HG02678 (cell line): Measurements from ENCODE around the gene ARHGAP26.

ENCODE experiments used
- ATAC-seq: cut with Tn5 transposase; IDR thresholded peaks from one replicate; pipeline ENCODE4 v1.9.1; 2021; ENCODE audit warnings: mild to moderate bottlenecking, moderate library complexity; ENCODE audit not compliant: unreplicated experiment

The ARHGAP26 gene, protein sequence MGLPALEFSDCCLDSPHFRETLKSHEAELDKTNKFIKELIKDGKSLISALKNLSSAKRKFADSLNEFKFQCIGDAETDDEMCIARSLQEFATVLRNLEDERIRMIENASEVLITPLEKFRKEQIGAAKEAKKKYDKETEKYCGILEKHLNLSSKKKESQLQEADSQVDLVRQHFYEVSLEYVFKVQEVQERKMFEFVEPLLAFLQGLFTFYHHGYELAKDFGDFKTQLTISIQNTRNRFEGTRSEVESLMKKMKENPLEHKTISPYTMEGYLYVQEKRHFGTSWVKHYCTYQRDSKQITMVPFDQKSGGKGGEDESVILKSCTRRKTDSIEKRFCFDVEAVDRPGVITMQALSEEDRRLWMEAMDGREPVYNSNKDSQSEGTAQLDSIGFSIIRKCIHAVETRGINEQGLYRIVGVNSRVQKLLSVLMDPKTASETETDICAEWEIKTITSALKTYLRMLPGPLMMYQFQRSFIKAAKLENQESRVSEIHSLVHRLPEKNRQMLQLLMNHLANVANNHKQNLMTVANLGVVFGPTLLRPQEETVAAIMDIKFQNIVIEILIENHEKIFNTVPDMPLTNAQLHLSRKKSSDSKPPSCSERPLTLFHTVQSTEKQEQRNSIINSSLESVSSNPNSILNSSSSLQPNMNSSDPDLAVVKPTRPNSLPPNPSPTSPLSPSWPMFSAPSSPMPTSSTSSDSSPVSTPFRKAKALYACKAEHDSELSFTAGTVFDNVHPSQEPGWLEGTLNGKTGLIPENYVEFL

DNA sequence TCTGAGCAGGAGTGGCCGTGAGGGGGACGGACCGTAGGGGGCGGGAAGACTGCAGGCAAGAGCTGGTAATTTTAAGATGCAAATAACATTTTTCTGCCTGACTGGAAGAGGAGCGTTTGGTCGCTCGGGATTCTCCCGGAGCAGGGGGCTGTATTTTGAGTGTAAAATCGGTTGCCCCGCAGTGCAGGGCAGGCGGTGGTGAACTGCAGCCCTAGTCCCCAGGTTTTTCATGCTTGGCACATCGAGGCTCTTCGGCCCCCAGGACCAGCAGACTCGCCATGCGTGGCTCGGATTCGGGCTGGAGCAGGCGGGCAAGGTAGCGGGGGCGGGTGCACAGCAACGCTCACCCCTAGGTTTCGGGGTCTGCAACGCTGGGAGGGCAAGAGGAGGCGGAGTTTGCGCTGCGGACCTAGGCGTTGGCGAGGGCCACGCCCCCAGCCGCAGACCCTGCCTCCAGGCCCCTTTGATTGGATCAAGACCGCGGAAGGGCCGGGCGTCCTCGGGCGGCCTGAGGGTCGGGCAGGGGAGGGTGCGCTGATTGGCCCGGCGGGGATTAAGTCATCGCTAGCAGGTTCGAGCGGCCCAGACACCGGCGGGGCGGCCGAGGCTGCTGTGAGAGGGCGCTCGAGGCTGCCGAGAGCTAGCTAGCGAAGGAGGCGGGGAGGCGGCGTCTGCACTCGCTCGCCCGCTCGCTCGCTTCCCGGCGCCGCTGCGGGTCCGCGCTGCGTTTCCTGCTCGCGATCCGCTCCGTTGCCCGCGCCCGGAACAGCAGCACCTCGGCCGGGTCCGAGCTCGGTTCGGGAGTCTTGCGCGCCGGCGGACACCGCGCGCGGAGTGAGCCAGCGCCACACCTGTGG is at the start of gene ARHGAP26:
Gene ARHGAP26, plus strand, starts transcription at position 585 of the 857 bp plus-strand sequence. CDS start 385 bp downstream, outside the sequence.
- peak; percentile 96 for ATAC-seq

DNA sequence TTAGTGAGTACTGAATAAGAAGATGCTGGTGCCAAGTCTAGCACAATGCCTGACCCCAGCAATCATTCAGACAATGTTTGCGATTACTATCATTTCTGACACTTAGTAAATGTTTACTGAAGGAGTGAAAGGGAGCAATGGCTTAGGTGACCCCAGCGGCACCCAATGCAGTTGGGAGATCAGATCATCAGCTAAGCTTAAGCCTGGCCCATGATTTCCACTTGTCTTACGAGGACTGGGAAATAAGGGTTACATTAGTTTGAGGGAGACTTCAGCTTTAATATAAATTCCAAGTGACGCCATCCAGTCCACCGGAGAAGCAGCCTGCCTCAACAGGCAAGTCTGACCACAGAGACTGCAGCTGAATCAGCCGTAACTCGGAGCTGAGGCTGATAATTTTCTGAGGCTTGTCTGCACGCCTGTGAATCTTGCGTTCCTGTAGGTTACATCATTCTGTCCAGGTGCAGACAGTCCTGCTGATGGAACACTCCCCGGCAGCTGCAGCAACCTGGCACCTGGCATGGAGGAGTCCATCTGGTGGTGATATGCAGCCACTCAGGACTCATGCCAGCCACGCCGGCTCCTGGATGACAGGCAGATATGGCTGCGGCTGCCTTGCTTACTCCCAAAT is 49.4 kb upstream of the ARHGAP26 start:
- ATAC-seq, result no peak

DNA sequence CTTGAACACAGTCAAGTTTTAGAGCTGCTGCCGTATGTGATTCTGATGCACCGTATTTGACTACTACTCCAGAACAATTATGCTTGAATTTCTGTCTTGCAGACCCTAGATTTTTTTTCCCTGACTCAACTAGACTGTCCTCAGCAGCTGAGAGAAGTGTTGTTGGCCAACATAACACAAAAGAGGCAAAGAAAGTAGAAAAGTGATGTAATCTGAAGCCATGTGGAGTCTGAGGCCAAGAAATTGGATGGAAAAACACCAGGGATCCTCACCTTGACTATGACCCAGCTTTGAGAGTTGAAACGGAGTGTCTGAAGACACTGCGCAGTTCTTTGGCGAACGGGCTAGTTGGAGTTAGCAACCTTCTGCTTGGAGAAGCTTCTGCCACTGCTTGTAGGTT is 48.0 kb upstream of the ARHGAP26 start:
- ATAC-seq, result no peak

DNA sequence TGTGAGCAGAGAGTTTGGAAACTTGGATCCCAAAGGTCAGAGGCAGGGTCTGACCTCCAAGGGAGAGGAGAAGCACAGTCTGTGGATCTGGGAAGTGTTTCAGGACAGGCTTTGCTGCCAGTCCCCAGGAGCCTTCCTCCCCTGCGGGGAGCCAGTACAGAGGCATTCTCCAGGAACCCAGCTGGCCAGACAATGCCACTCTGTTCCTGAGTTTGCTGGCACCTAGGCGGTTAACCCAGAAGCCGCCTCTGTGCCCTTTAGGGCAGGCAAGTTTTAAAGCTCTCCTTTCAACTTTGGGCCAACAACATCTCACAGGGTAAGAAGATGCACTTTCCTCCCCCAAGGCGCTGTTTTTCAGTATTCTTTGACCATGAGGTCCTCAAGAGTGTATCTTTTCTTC is 47.3 kb upstream of the ARHGAP26 start:
- no peak for ATAC-seq

DNA sequence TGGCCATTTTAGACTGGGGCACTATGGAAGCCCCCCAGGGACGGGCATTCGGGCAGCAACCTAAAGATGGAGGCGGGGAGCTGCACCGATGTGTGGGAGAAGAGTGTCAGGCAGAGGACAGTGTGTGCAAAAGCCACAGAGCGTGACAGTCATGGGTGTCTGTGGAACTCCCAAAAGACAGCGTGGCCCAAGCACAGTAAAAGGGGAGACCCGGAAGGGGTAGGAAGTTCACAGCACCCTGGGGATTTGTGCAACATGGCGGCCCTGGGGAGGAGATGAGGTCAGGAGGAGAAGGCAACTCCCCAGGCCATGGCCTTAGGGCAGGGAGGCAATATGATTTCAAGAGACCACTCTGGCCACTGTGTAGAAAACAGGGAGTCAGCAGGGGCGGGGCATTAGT is 45.4 kb upstream of the ARHGAP26 start:
- ATAC-seq, result no peak

DNA sequence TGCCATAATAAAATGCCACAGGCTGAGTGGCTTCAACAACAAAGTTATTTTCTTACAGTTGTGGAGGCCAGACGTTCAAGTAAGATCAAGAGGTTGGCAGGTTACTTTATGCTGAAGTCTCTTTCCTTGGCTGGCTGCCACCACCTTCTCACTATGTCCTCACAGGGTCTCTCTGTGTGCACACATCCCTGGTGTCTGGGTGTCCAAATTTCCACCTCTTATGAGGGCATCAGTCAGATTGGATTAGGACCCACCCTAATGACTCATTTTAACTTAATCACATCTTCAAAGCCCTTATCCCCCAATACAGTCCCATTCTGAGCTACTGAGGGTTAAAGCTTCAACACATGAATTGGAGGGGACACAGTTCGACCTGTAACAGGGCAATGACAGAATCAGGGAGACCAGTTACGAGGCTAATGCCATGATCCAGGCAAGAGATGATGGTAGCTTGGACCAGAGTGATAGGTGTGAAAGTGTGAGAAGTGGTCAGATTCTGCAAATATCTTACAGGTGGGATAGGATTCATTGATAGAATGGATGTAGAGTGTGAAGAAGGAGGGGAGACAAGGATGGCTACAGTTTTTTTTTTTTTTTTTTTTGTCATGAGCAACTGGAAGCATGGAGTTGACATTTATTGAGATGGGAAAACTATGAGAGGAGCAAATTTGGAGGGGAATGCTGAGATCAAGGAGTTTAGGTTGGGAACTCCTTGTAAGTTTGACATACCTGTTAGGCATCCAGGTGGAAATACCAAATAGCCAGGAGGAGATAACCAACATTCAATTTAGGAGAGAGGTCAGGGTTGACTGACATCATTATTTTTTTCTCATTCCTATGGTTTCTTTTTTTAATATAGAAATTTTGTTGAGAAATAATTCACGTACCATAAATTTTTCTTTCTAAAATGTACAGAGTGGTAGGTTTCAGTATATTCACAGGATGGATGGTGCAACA is 44.7 kb upstream of the ARHGAP26 start:
- ATAC-seq, result no peak

DNA sequence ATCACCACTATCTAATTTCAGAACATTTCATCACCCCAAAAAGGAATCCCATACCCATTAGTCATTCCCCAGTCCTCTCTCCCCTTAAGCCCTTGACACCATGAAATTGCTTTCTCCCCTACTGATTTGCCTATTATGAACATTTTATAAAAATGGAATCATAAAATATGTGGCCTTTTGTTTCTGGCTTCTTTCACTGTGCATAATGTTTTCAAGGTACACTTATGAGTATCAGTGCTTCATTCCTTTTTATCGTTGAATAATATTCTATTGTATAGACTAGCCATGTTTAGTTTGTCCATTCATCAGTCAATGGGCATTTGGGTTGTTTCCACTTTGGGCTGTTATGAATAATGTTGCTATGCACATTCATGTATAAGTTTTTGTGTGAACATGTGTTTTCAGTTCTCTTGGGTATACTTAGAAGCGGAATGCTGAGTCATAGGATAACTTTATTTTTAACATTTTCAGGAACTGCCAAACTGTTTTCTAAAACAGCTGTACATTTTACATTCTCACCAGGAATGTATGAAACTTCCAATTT is 43.9 kb upstream of the ARHGAP26 start:
- no peak for ATAC-seq

DNA sequence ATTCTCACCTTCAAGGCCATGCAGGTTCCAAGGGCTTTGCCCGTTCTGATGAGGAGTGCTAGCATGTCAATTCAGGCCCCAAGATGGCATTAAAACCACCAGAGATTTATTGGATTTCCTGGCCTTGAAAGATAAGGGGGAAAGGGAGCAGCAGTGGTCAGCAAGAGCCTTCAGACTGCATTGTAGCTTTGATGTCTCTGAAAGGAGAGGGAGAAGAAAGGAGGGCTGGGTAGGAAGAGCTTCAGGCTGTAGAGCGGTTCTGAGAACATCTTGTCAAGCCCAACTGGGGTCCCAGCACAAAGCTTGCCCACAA is 42.5 kb upstream of the ARHGAP26 start:
- ATAC-seq, result no peak

DNA sequence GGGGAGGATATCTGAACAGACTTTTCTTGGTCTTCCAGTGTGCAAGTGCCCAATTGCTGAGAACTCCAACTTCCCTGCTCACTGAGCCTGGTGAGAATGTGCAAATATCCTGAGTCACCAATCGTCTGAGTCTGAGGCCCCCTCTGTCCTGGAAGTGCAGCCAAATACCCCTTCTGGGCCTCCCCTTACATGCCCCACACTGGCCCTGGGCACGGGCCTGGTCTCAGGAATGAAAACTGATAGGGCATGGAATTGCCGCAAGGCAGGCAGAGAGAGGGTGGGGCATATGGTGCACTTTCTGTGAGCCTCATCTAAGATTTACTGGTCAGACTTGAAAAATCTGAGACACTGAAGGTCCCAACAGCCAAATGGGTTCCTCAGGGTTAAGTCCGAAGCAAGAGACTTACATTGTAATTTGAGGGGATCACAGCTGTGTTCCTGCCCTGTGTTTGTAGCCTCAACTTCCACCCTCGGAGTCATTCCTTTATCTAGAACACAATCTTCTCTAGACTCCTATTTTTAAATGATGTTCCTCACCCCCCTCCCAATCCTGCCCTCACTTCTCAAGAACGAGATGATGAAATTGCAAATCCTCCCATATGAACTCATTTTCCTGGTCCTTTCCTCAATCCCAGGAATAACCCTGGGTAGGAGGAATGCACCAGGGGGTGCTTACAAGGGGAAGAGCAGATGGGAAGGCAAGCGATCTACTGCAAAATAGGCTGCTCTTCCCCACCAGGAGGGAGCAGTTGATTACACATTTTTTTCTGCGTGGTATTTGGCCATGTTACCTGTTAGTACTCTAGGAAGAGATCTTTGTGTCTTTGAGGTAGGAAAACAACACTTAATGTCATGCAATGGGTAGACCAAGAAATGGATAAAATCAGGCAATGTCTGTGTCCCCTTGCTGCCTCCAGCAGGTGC is 34.6 kb upstream of the ARHGAP26 start:
- no peak for ATAC-seq

DNA sequence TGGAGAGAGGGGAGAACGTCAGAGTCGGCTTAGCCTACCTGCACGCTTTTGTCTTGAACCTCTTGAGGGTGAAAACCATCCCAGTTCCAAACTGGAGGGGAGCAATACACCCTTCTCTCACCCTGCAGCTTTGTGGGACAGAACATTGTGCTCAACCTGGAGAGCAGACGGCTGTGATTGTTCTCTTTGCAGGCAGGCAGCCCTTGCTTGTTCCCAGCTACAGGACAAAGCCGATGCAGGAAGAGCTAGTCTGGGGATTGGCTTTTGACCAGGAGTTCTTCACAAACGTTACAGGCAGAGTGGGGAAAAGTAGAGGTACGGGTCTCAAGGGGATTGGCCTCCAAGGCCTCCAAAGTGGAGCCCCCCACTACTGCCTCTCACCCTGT is 33.9 kb upstream of the ARHGAP26 start:
- ATAC-seq, result no peak

DNA sequence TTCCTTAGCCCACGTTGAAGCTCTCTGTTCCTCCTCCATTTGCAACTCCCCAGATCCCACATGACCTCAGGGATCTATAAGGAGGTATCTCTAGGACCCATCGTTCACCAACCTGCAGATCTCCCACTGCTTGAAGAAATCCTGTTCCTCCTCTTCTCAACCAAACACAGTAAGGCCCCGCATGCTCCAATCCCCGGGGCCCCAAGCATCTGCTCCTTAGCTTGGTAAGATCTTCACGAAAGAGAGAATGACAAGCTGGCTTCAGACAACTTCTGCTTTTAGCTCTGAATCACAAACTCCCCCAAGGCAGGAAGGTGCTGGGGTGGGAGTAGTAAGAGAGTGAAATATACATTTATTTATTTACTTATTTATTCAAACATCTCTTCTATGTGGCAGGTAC is 33.0 kb upstream of the ARHGAP26 start:
- ATAC-seq, result no peak

DNA sequence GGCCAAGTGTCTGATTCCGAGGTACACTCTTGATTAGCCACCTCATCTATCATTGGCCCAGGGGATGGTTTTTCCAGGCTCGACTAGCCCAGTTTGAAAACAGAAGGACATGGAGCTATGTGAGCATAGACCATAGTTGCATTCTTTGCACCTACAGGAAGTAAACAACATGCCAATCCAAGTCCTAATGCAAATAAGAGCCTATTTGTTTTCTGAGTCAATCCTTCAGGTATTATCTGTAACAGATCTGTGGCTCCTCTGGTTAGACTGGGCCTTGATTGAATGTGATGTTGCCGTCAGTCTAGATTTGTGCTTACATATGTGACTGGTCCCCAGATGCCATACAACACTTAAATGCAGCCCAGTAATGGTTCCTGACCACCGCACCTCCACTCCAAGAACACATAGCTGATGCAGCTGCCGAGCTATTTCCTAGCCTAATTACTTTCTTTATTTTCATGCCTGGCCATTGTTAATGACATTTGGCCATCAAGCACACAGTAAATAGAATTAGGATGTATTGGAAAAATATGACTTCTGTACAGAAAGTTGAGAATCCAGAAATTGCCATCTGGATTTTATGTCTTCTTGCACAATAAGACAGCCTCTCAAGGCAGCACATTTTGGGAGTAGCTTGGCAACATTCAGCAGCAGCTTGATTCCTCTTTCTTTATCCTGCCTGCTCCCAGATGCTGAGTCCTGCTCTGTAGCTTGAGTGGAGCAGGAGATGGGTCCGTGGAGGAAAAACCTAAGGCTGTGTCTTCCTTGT is 29.5 kb upstream of the ARHGAP26 start:
- ATAC-seq, result no peak

DNA sequence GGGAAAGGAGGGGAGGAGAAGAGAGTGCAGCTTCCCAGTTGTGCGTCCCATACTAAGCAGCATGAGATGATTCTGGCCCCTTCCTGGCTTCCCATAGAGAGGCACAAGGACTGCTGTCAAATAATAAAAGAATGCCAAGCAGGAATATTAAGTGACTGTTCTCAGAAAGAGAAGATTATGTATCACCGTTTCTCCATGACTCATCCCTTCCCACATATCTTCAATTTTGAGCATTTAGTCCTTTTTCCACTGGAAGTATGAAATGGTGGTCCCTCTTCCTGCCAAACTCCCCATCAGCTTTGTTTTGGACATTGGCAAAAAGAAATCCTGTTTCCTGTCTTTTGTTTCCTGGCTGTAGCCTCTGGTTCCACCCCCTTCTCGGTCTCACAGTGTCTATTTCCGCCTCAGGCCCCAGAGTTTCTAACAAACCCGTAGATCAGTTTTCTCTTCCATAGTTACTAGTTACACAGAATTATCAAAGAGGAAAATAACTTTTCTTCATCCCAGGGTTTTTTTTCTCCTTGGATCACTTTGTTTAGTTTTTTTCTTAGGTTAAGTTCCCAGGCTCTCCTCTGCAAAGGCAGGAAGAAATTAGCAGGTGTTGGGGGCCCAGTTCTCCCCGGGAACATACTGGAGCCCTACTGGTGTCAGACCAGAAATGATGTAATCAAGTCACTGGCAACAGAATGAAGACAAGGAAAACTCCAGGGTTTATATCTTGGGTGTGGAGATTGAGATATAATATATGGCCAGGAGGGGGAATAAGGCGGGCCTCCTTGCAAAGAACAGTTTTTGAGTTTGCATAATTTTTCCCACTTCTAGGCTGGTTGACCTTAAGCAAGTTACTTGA is 26.4 kb upstream of the ARHGAP26 start:
- no peak for ATAC-seq

DNA sequence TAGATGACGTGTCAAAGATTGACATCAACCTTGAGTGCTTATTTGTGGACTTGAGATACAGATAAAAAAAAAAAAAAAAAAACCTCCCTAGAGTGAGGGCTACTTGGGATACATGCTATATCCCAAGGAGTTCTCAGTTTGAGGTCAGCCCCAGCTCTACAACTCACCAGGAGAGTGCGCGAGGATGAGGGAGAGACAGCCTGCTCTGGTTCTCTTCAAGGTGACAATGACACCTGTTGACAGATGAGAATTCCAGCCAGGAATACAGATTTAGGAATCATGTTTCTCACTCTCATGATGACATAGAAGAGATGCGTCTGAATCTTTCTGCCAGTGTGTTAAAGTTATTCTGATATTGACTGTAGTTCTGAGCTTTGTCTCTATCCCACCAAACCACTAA is 24.9 kb upstream of the ARHGAP26 start:
- no peak for ATAC-seq

DNA sequence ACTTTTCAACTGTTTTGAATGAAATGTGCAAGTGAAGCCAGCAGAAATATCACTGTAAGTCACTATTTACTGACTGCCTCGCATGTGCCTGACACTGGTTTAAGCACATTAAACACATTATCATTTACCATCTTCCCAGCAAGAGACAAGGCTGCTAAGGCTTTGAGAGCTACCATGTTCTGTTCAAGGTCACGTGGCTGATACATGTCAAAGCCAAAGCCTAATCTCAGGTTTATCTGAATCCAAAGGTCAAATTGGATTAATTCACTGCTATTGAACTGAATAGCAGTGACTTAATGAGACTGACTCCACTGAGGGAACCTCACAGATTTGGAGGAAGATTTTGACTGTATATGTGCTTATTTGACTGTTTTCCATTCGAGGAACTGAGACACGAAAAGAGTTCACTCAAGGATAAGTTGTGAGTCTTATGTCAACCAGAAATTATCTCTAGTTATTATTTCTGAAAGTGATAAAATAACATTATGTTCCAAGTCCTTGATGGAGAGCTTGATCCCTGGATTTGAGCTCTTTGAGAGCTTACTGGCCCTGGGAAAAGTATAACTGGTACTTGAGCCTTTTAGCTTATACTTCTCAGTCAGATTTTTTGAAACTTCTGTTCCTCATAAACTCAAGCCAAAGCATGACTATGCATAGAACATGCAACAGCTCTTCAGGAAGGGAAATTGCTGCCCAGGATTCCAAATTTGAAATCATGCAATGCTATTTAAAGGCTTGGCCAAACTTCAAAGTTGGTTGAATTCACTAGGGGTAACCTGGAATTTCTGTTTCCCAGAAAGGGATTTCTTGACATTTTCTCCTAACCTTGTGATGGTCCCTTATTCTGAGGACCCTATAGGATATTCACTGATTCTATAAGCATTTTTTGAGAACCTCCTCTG is 23.4 kb upstream of the ARHGAP26 start:
- ATAC-seq, result no peak

DNA sequence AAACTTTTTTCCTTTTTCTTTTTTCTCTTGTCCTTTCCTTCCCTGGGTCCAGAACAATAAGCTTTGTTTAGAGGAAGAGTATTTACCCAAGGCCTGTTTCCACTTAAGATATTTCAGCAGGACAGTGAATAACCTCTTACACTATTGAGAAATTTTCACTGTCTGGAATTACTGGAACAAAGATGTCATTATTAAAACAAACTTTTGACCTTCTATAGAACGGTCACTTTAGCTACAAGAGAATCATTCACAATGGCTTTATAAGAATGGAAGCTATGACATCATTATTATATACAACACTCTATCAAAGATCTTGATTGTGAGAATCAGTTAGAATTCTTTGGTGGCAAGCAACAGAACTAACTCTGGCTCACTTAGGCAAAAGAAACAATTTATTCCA is 22.0 kb upstream of the ARHGAP26 start:
- no peak for ATAC-seq
